SK-N-SH (cell line): ENCODE results near the gene HERC3. TPM values are rescaled to one million over a fixed set of nuclear protein-coding genes. Genes with fewer than 3 reads are reported as not detected.

ENCODE experiments used
- CTCF ChIA-PET: fragments of 300-600, 350-600 bp; formaldehyde crosslinking; extraction: SDS; loops from one replicate; lab custom pipeline; 2021; lab: Yijun Ruan, JAX
- POLR2A ChIA-PET: fragments of 350-600 bp; sonication (Branson Sonifier 250); formaldehyde crosslinking; extraction: SDS; loops from one replicate; lab custom pipeline; 2020; ENCODE audit warnings: antibody characterized with exemption, inconsistent platforms; lab: Yijun Ruan, JAX
- DNase-seq: peaks from one replicate; pipeline ENCODE4 v3.0.0; 2012
- H2AFZ ChIP-seq: fragments of 200-600 bp; sonication (generic); 2 replicates; pipeline ENCODE4 v1.8.1; 2016; ENCODE audit warnings: antibody characterized with exemption, mild to moderate bottlenecking, low read depth
- H3F3A ChIP-seq: fragments of 200-600 bp; sonication (generic); replicated peaks from 2 replicates; pipeline ENCODE3; 2016; ENCODE audit warnings: antibody characterized with exemption, mild to moderate bottlenecking; ENCODE audit not compliant: insufficient read depth
- H3K27ac ChIP-seq, 2 experiments: fragments of 200-500 bp in 1 of 2; fragments of 200-600 bp in 1 of 2; sonication (Bioruptor generic) in 1 of 2; sonication (generic), shearing (Covaris generic) in 1 of 2; 2 replicates each; pipeline versions ENCODE4 v1.5.1 to v1.6.1; 2014 to 2016; ENCODE audit warnings: low read depth in 2 of 2, inconsistent platforms in 1 of 2, low read length in 1 of 2, mild to moderate bottlenecking in 1 of 2, mixed read lengths in 1 of 2
- H3K27me3 ChIP-seq: fragments of 200-600 bp; sonication (generic), shearing (Covaris generic); 2 replicates; pipeline ENCODE4 v1.6.1; 2016; ENCODE audit warnings: mixed run types; ENCODE audit not compliant: insufficient read depth
- H3K36me3 ChIP-seq, 2 experiments: fragments of 200-500 bp in 1 of 2; fragments of 200-600 bp in 1 of 2; sonication (Bioruptor generic) in 1 of 2; sonication (generic) in 1 of 2; replicated peaks in 1 of 2; 2 replicates each; pipeline versions ENCODE3 to v1.5.1; 2014 to 2016; ENCODE audit warnings: low read length in 1 of 2, mild to moderate bottlenecking in 1 of 2; ENCODE audit not compliant: insufficient read depth in 2 of 2, control insufficient read depth in 1 of 2
- H3K4me1 ChIP-seq, 2 experiments: fragments of 200-500 bp in 1 of 2; fragments of 200-600 bp in 1 of 2; sonication (Bioruptor generic) in 1 of 2; sonication (generic), shearing (Covaris generic) in 1 of 2; 2 replicates each; pipeline versions ENCODE4 v1.5.1 to v1.6.1; 2014 to 2016; ENCODE audit warnings: low read depth in 1 of 2, low read length in 1 of 2, mixed run types in 1 of 2; ENCODE audit not compliant: insufficient read depth in 2 of 2, control insufficient read depth in 1 of 2
- H3K4me2 ChIP-seq: fragments of 200-600 bp; sonication (generic), shearing (Covaris generic); 2 replicates; pipeline ENCODE4 v1.6.1; 2017; ENCODE audit warnings: mixed run types
- H3K4me3 ChIP-seq, 2 experiments: fragments of 200-500 bp in 1 of 2; fragments of 200-600 bp in 1 of 2; sonication (Bioruptor generic) in 1 of 2; sonication (generic), shearing (Covaris generic) in 1 of 2; 2 replicates each; pipeline versions ENCODE4 v1.5.1 to v1.8.1; 2014 to 2016; ENCODE audit warnings: low read depth in 2 of 2, inconsistent platforms in 1 of 2, low read length in 1 of 2, mild to moderate bottlenecking in 1 of 2, mixed read lengths in 1 of 2, moderate library complexity in 1 of 2
- H3K79me2 ChIP-seq: fragments of 200-600 bp; sonication (generic); 2 replicates; pipeline ENCODE4 v1.8.1; 2017; ENCODE audit warnings: mild to moderate bottlenecking; ENCODE audit not compliant: insufficient read depth
- H3K9ac ChIP-seq: fragments of 200-600 bp; sonication (generic); 2 replicates; pipeline ENCODE4 v1.6.1; 2017; ENCODE audit warnings: mixed run types
- H3K9me2 ChIP-seq: fragments of 200-600 bp; sonication (generic); 2 replicates; pipeline ENCODE4 v1.6.1; 2017; ENCODE audit warnings: mixed run types
- H3K9me3 ChIP-seq: fragments of 200-600 bp; sonication (generic); 2 replicates; pipeline ENCODE4 v1.6.1; 2017; ENCODE audit warnings: mixed run types, mild to moderate bottlenecking, moderate library complexity
- H4K20me1 ChIP-seq: fragments of 200-600 bp; sonication (generic); 2 replicates; pipeline ENCODE4 v1.6.1; 2017; ENCODE audit warnings: mild to moderate bottlenecking, mixed run types; ENCODE audit not compliant: insufficient read depth
- EP300 ChIP-seq, 2 experiments: IDR thresholded peaks; 2 replicates each; pipeline versions ENCODE4 v1.4.0 to v1.6.1; 2012; ENCODE audit warnings: borderline replicate concordance in 1 of 2, low read depth in 1 of 2, low read length in 1 of 2
- FOSL2 ChIP-seq: IDR thresholded peaks from 2 replicates; pipeline ENCODE4 v1.4.0; 2012; ENCODE audit warnings: low read depth, mild to moderate bottlenecking, moderate library complexity, borderline replicate concordance
- FOXJ3 ChIP-seq: sonication (generic); formaldehyde crosslinking; IDR thresholded peaks from 2 replicates; pipeline ENCODE4 v1.5.1; 2020; ENCODE audit warnings: mild to moderate bottlenecking, missing genetic modification reagents
- GATA2 ChIP-seq: sonication (generic); formaldehyde crosslinking; IDR thresholded peaks from 2 replicates; pipeline ENCODE4 v1.5.0; 2020; ENCODE audit warnings: mild to moderate bottlenecking, missing genetic modification reagents
- JUND ChIP-seq: IDR thresholded peaks from 2 replicates; pipeline ENCODE4 v1.4.0; 2012
- MXI1 ChIP-seq: IDR thresholded peaks from 2 replicates; pipeline ENCODE4 v1.6.1; 2012; ENCODE audit warnings: mild to moderate bottlenecking, low read depth, low read length, improper control_type of control experiment
- NFIC ChIP-seq: IDR thresholded peaks from 2 replicates; pipeline ENCODE4 v1.4.0; 2012; ENCODE audit warnings: borderline replicate concordance
- RFX5 ChIP-seq: IDR thresholded peaks from 2 replicates; pipeline ENCODE4 v1.6.1; 2012; ENCODE audit warnings: mild to moderate bottlenecking, improper control_type of control experiment, low read length
- RXRA ChIP-seq: IDR thresholded peaks from 2 replicates; pipeline ENCODE4 v1.4.0; 2012; ENCODE audit warnings: low read depth, mild to moderate bottlenecking, borderline replicate concordance
- SMC3 ChIP-seq: IDR thresholded peaks from 2 replicates; pipeline ENCODE4 v1.6.1; 2012; ENCODE audit warnings: low read depth, low read length, improper control_type of control experiment
- TAF1 ChIP-seq: IDR thresholded peaks from 2 replicates; pipeline ENCODE4 v1.6.1; 2012; ENCODE audit warnings: low read depth, mild to moderate bottlenecking, low read length, moderate library complexity, borderline replicate concordance
- YY1 ChIP-seq: IDR thresholded peaks from 2 replicates; pipeline ENCODE4 v1.4.0; 2012; ENCODE audit warnings: low read depth, mild to moderate bottlenecking
- WGBS: methylation state at CpG from one replicate; pipeline ENCODE4 v1.1.6; 2017; ENCODE audit warnings: low lambda C conversion rate; 5-methylcytosine and 5-hydroxymethylcytosine counted together
- polyA plus RNA-seq, 3 experiments: library from polyadenylated mRNA; depleted of rRNA; stranded (reverse); fragments of >200 nt; gene quantifications; 2 replicates each; pipeline ENCODE4 v1.2.3, GENCODE V29; 2012
- TF ChIP-seq, protein P1 (sequence below): IDR thresholded peaks from 2 replicates; pipeline ENCODE4 v1.4.0; 2012; ENCODE audit warnings: low read depth
- TF ChIP-seq, protein P2 (sequence below): fragments of 150-350 bp; IDR thresholded peaks from 2 replicates; pipeline ENCODE4 v1.6.1; 2017; ENCODE audit warnings: antibody characterized with exemption, low read length, low read depth, borderline replicate concordance
- TF ChIP-seq, protein P3 (sequence below): IDR thresholded peaks from 2 replicates; pipeline ENCODE4 v1.4.0; 2012; ENCODE audit warnings: low read depth, borderline replicate concordance
- TF ChIP-seq, protein P4 (sequence below): fragments of 150-350 bp; IDR thresholded peaks from 2 replicates; pipeline ENCODE4 v1.6.1; 2016; ENCODE audit warnings: mild to moderate bottlenecking, low read depth, low read length

The HERC3 gene
- polyA plus RNA-seq, 1 of the 3 experiments (the other 2 are of a cell fraction) = 4.6 TPM

DNA sequence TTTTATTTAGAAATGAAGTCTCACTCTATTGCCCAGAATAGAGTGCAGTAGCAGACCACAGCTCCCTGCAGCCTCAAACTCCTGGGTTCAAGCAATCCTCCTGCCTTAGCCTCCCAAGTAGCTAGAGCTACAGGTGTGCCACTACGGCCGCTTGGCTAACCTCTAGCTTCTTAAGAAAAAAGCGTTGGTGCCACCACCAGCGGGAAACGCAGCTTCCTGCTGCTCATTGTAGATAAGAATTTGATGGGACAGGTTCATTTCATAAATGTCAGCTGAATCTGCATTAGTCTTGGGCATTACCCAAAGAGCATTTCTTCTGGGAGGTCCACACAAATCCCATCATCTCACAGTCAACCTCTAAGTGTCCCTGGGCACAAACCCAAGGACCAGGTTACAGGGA, 138.5 kb downstream of the HERC3 start:
- CTCF ChIA-PET = interaction anchor here (0.8 kb wide), 1 partner anchor 19 kb away, joined by 3 read pairs; no protein-coding TSS in a partner anchor
- TF ChIP-seq NFIC = no peak
- no peak for TF ChIP-seq MXI1
- TF ChIP-seq, protein P1, sequence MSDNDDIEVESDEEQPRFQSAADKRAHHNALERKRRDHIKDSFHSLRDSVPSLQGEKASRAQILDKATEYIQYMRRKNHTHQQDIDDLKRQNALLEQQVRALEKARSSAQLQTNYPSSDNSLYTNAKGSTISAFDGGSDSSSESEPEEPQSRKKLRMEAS = no peak
- TF ChIP-seq EP300 (IDR thresholded peaks at IDR 0.05; ENCODE audit: borderline replicate concordance in 1 of 2, low read depth in 1 of 2, low read length in 1 of 2) = no peak
- TF ChIP-seq, protein P2, sequence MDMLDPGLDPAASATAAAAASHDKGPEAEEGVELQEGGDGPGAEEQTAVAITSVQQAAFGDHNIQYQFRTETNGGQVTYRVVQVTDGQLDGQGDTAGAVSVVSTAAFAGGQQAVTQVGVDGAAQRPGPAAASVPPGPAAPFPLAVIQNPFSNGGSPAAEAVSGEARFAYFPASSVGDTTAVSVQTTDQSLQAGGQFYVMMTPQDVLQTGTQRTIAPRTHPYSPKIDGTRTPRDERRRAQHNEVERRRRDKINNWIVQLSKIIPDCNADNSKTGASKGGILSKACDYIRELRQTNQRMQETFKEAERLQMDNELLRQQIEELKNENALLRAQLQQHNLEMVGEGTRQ = no peak
- TF ChIP-seq GATA2 = no peak
- TF ChIP-seq SMC3 = no peak
- TF ChIP-seq, protein P3, sequence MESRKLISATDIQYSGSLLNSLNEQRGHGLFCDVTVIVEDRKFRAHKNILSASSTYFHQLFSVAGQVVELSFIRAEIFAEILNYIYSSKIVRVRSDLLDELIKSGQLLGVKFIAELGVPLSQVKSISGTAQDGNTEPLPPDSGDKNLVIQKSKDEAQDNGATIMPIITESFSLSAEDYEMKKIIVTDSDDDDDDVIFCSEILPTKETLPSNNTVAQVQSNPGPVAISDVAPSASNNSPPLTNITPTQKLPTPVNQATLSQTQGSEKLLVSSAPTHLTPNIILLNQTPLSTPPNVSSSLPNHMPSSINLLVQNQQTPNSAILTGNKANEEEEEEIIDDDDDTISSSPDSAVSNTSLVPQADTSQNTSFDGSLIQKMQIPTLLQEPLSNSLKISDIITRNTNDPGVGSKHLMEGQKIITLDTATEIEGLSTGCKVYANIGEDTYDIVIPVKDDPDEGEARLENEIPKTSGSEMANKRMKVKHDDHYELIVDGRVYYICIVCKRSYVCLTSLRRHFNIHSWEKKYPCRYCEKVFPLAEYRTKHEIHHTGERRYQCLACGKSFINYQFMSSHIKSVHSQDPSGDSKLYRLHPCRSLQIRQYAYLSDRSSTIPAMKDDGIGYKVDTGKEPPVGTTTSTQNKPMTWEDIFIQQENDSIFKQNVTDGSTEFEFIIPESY = no peak
- no peak for TF ChIP-seq JUND
- no peak for TF ChIP-seq RXRA
- TF ChIP-seq FOXJ3 (CRISPR knock-in tag) = no peak
- no peak for TF ChIP-seq RFX5
- no peak for TF ChIP-seq FOSL2
- TF ChIP-seq YY1 = no peak
- TF ChIP-seq, protein P4, sequence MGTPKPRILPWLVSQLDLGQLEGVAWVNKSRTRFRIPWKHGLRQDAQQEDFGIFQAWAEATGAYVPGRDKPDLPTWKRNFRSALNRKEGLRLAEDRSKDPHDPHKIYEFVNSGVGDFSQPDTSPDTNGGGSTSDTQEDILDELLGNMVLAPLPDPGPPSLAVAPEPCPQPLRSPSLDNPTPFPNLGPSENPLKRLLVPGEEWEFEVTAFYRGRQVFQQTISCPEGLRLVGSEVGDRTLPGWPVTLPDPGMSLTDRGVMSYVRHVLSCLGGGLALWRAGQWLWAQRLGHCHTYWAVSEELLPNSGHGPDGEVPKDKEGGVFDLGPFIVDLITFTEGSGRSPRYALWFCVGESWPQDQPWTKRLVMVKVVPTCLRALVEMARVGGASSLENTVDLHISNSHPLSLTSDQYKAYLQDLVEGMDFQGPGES = no peak
- TF ChIP-seq TAF1 = no peak
- H2AFZ ChIP-seq = no peak overlapping the region

More for the DNA sequence above, 138.5 kb downstream of the HERC3 start:
- WGBS = 91% methylated on average over 5 of the region's 5 CpGs
- Histone ChIP-seq H4K20me1 (no peaks in the 10 kb centered on the region), H3K79me2 (no peaks in the 10 kb centered on the region), H3K9ac (no peak overlapping the region), H3K9me3 (no peaks in the 10 kb centered on the region), H3K27ac (no peak overlapping the region), H3K4me2 (no peak overlapping the region), H3F3A (no peaks in the 10 kb centered on the region), H3K36me3 (peaks cover 8 to 33% of the 10 kb centered on the region in 2 experiments), H3K4me1 (peaks cover 0 to 5% of the 10 kb centered on the region in 2 experiments; a peak in 1 of 4 replicates), H3K27me3 (no peaks in the 10 kb centered on the region), H3K9me2 (no peaks in the 10 kb centered on the region), H3K4me3 (no peak overlapping the region)
- no peak for DNase-seq
- POLR2A ChIA-PET = no interaction called here
